NCI-H2227 (cell line): ENCODE data around the gene NXT1.

Experiments
- DNase-seq: peaks from one replicate; lab custom pipeline; 2025; ENCODE audit not compliant: unreplicated experiment; lab: John Stamatoyannopoulos, UW

NXT1 gene

DNA sequence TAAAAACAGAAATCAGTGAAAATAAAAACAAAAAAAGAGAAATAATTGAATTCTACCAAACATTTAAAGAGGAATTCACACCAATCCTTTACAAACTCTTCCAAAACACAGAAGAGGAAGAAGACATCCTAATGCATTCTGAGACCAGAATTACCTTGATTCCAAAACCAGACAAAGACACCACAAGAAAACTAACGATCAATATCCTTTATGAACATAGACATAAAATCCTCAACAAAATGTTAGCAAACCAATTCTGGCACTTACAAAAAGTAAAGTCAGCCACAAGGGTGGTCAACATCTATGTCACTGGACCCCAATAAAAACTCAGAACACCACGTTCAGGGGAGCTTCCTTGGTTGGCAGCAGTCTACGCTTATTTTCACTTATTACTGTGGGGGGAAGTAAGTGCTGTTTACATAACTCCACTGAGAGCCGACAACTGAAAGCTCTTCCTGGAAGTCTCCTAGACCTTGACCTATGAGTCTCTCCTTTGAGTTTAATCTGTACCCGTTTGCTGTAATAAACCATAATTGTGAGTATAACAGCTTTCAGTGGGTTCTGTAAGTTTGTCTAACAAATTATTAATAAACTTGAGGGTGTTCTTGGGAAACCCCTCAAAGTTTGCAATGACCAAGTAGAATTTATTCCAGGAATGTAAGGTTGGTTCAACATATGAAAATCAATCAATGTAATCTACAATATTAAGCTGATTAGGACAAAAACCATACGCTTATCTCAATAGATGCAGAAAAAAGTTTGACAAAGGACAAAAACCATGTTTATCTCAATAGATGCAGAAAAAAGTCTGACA, 35.9 kb downstream of the NXT1 start:
- no peak for DNase-seq

DNA sequence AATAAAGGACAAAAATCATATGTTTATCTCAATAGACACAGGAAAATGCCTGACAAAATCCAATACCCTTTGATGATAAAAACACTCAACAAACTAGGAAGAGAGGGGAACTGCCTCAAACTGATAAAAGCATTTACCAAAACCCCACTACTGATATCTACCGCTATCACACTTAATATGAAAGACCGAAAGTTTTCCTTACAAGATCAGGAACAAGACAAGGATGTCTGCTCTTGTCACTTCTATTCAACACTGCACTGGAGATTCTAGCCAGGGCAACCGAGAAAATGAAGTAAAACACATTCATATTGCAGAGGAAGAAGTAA, 36.5 kb downstream of the NXT1 start:
- no peak for DNase-seq

DNA sequence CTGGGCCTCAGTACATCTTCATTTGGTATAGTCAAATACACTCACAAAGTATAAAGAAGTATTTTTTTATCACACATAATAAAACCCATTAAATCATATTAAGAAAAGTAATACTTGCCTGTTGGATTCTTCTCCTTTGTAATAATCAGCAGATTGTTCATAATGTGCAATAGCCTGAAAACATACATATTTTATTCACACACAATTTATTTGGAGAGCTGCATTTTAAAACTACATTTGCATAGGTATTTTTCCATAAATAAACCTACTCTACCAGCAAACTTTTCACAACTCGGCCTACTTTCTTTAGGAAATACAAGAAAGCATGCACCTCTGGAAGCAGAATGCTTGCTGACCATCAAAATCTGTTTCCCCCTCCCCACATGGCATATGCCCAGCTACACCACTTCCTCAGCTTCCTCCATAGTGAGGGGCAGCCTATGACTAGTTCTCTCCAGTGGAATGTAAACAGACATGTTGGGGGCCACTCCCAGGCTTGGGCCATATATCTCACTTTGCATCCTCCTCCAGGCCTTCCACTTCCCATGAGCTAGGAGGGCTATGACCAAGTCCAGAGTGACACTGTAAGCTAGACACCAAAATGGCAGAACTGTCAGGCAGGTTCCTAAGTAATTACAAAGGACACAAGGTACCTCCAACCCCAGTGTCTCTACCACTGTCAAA, 39.6 kb downstream of the NXT1 start:
- no peak for DNase-seq

DNA sequence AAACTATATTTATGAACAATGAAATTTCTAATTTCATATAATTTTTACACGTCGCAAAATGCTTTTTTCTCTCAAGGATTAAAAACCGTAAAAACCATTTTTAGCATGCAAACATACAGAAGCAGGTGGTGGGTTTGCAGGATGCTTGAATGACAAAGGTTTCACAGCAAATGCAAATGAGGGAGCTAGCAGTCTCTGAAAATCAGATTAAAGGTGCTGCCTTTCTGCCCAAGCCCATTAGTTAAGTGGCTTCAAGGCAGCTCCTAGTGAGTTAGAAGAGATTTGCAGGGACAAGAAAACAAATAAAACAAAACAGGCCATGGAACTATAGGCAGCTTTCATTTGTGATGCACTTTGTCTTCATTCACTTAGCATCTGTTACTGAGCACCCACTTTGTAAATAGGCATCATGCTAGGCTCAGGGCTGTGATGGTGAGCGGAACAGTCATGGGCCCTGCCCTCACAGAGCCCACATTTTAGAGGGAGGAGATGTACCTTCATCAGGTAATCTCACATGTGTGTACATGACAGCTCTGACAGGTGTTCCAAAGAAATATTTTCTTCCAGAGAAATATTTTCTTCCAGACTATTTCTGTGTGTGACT, 41.2 kb downstream of the NXT1 start:
- DNase-seq: no peak

DNA sequence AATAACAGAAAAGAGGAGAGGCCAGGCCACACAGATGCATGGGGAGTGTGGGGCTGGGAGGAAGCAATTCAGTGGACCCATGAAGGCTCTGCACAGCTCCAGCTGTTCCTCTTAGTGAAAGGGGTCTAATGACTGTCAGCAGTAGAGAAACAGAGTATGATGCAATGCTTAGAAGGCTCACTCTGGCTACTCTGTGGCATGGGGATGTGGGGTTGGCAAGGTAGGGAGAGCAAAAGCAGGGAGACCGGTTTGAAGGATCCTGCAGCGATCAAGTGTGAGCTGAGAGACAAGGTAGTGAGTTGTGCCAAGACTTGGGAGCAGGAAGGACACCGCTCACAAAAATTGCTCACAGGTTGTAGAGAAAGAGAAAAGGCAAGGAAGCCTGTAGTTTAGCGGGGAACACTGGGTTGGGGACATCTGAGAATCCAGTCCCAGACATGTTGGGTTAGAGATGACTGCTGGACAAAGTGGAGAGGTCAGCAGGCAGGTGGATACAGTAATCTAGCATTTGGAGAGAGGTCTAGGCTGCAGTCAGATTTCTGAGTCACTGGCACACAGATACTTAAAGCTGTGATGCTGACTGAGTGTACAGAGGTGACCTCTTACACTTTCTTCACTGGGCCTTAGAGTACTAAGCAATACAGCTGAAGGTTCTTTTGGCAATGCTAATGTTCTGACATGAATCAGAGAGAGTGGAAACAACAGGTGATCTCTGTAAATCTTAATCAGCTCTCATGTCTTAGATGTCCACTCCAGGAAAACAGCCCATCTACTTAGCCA, 43.6 kb downstream of the NXT1 start:
- no peak for DNase-seq

DNA sequence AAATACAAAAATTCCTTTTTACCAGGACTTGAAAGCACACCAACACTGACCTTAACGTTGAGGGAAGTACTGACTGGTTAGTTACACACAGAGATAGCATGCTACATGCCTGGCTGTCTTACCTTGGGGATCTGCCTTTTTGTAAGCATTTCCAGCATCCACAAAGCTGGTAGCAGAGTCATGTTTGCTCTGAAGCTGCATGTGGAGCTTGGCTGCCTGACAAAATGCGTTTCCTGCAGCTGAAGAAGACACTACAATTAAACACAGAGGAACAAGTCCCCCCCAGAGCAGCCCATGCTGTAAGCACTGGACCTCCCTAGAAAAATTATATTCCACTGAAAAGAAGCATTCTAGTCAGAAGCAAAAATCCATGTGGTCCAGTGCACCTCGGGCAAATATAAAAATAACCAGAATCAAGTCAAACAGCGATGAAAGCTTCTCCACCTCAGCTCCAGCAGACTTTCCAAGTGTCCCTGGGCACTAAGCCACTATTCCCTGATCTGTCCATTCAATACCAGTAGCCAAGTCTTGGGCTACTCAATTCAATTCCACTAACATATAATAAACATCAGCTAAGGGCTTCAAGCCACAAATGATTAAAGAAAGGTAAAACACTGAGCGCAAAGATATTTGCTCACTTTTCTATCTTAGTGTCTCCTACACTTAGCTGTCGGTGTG, 46.5 kb downstream of the NXT1 start:
- no peak for DNase-seq

DNA sequence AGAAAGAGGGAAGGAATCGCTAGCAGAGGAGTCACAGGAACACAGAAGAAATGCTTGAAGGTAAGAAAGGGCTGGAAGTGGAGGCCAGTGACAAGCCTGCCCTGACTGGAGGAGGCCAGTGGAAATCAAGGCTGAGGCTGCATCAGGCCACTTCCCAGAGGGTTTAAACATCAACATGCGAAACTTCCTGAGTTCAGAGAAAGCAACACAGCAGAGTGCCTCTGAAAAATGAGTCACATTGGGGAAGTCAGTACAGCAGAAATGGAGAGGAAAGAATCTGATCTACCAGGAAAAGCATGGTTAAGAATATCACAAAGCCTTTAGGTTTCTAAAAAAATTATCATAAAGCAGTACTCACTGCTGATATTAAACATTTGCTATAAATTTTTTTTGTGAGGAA, 47.4 kb downstream of the NXT1 start:
- no peak for DNase-seq

DNA sequence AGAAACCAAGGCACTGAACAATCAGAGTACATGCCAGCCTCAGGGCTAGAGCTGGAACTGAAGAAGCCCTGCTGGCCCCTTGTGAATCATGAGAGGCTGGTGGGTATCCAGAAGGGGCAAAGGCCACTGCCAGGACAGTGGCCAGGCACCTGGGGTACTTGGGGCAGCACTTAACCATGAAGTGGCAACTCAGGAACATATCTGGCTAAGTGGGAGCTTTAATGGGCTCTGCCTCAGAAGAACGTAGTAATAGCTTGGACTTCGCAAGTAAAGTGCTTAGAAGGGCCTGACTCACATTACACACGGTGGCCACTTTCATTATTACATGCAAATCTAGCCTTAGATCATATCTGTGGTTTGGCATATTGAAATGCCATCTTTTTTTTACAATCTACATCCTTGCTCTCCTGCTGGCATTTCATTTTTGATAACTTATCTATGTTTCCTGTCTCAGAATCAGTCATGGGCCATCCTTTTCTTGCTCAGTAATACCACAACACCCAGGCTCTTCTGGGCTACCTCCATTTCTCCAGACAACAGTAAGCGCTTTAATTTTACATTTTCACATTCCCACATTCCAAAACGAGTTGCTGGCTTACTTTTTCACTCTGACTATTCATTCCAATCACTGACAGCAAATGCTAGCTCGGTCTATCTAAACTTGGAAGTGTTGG, 49.1 kb downstream of the NXT1 start:
- no peak for DNase-seq

DNA sequence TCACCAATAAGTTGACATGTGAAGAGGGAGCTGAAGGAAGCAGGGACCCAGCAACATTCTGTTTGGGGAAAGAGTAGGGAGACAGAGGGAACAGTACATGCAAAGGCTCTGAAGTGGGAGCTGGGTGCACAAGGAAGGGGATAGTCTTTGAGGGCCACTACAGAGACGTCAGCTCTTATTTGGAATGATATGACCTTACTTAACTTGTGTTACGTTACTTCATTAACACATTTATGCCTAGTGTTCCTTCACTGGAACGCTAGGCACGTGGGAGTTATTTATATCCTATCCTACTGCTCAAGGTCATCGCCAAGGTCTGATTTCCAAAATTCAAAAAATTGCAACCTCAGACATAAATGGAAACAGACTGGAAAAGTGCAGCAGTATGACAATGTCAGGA, 50.5 kb downstream of the NXT1 start:
- DNase-seq: no peak

DNA sequence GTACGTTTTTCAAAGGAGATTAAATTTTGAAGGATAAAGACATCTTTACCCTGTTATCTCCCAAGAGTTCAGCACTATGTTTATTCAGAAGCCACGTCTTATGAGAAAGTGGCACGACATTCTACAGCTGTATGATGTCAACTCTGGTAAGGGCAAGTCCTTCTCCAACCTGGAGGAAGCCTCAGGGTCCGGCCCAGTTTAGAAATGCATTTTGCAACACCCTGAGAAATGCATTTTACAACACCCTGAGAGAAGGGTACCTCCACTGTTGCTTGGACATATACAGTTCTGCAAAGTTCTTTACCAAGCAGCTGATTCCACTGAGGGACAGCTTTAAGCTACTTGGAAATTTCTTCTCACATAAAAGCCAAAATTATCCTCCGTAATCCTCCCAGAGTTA, 53.2 kb downstream of the NXT1 start:
- DNase-seq: no peak

DNA sequence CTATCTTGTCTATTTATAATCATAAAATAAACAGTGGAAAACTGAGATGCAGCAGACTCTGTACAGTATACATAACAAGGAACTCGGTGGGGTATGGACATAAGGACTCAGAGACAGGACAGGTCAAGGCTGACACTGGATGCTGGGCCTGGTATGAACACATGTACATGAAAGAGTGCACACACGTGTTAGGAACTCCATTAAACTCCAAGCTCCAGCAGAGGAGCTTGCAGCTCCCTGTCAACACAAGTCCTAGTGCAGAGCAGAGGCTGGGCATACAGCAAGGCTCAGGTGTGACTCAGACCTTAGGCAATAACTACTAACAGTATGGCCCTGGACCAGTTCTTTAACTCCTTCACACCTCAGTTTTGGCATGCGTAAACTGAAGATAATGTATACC, 53.6 kb downstream of the NXT1 start:
- no peak for DNase-seq
